Nephron (organoid): ENCODE results near the gene KNCN.

Experiments
- H3K27ac Mint-ChIP-seq, 3 experiments: 2 replicates each; pipeline ENCODE4 v1.8.0; 2020; ENCODE audit warnings: mixed read lengths in 3 of 3, mild to moderate bottlenecking in 2 of 3, moderate library complexity in 1 of 3
- H3K27me3 Mint-ChIP-seq: 2 replicates; pipeline ENCODE4 v1.8.0; 2021; ENCODE audit warnings: low read depth, mild to moderate bottlenecking, moderate library complexity, mixed read lengths
- H3K36me3 Mint-ChIP-seq: 2 replicates; pipeline ENCODE4 v1.8.0; 2020; ENCODE audit warnings: low read depth, mixed read lengths
- H3K4me1 Mint-ChIP-seq: 2 replicates; pipeline ENCODE4 v1.8.0; 2020; ENCODE audit warnings: mixed read lengths
- H3K4me3 Mint-ChIP-seq, 3 experiments: 2 replicates each; pipeline ENCODE4 v1.8.0; 2020; ENCODE audit warnings: mild to moderate bottlenecking in 3 of 3, mixed read lengths in 3 of 3, moderate library complexity in 2 of 3
- H3K9me3 Mint-ChIP-seq: 2 replicates; pipeline ENCODE4 v1.8.0; 2020; ENCODE audit warnings: mixed read lengths
- CTCF ChIP-seq, 3 experiments: fragments of 200-600 bp; sonication (generic); IDR thresholded peaks; one replicate each; pipeline ENCODE4 v1.5.0; 2021; ENCODE audit warnings: antibody characterized with exemption in 3 of 3; ENCODE audit not compliant: unreplicated experiment in 3 of 3

KNCN gene

GRCh38 chr1:46544561-46545240 is 6.7 kb downstream of the KNCN start:
- Mint-ChIP-seq H3K4me1 (peaks cover 15% of the 10 kb centered on the region), H3K27ac (no peak overlapping the region), H3K36me3 (no peaks in the 10 kb centered on the region), H3K9me3 (no peaks in the 10 kb centered on the region), H3K27me3 (peaks cover 89% of the 10 kb centered on the region), H3K4me3 (peak overlapping the region in 1 of 3 experiments; percentile 71)
- no peak for TF ChIP-seq CTCF (IDR thresholded peaks at IDR 0.05; ENCODE audit: unreplicated experiment in 3 of 3)

GRCh38 chr1:46543761-46544560 is 7.5 kb downstream of the KNCN start:
- Mint-ChIP-seq H3K27me3 (peaks cover 91% of the 10 kb centered on the region), H3K4me1 (peaks cover 10% of the 10 kb centered on the region), H3K4me3 (peak overlapping the region; percentile 51 to 73 (median 71)), H3K9me3 (no peaks in the 10 kb centered on the region), H3K36me3 (no peaks in the 10 kb centered on the region), H3K27ac (no peak overlapping the region)
- TF ChIP-seq CTCF (IDR thresholded peaks at IDR 0.05; ENCODE audit: unreplicated experiment in 3 of 3): no peak

DNA sequence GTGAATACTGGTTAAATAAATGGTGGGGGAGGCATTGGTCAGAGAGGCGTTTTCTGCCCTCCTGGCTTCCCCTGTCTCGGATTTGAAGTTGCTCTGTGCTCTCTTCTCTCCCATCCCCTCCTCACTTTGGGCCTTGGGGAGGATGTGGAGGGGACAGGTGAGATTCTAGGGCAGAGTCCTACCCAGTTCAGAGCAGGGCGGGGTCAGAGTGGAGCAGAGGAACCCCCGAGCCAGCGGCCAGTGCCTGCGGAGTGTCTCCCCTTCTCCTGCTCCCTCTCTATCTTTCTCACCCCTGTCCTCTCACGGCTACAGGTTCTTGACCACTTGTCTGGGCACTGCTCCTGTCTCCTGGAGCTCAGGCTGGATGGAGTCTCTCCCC is 8.1 kb downstream of the KNCN start:
- Mint-ChIP-seq H3K4me3 (peak overlapping the region in 1 of 3 experiments; percentile 37), H3K27ac (no peak overlapping the region), H3K36me3 (no peaks in the 10 kb centered on the region), H3K9me3 (no peaks in the 10 kb centered on the region), H3K4me1 (peaks cover 10% of the 10 kb centered on the region), H3K27me3 (peaks cover 97% of the 10 kb centered on the region)
- no peak for TF ChIP-seq CTCF (IDR thresholded peaks at IDR 0.05; ENCODE audit: unreplicated experiment in 3 of 3)

DNA sequence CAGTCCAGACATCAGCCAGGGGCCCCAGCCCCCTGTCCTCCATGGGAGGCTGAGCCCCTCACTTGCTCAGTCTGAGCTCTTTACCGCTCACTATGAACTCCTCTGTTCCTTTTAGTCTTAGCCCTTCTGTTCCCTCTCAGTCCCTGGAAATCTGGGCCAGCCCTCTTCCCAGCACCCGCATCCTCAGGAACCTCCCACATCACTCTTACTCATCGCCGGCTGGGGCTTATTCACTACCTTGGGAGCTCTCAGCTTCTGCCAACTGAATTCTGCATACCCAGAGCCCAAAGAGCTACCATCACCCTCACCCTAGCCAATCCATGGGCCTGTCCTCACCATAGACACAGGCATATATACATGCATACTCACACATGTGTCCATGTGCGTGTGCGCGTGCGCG is 11.5 kb downstream of the KNCN start:
- Mint-ChIP-seq H3K4me3 (no peak overlapping the region), H3K4me1 (peaks cover 5% of the 10 kb centered on the region), H3K9me3 (peaks cover 13% of the 10 kb centered on the region), H3K27me3 (peaks cover 83% of the 10 kb centered on the region), H3K36me3 (no peaks in the 10 kb centered on the region), H3K27ac (no peak overlapping the region)
- TF ChIP-seq CTCF (IDR thresholded peaks at IDR 0.05; ENCODE audit: unreplicated experiment in 3 of 3): no peak

- Mint-ChIP-seq H3K4me1 (no peaks in the 10 kb centered on the region), H3K27me3 (peaks cover 80% of the 10 kb centered on the region), H3K9me3 (peaks cover 13% of the 10 kb centered on the region), H3K36me3 (no peaks in the 10 kb centered on the region), H3K27ac (no peak overlapping the region), H3K4me3 (no peak overlapping the region)
- TF ChIP-seq CTCF (IDR thresholded peaks at IDR 0.05; ENCODE audit: unreplicated experiment in 3 of 3): no peak
Observed at GRCh38 chr1:46538147-46538546, 13.3 kb downstream of the KNCN start.
